ENCODE measurements around the gene FBXO10. TPM values are rescaled to one million over a fixed set of nuclear protein-coding genes. Genes with fewer than 3 reads are reported as not detected.

The FBXO10 gene
- total and polyA plus RNA-seq, 2 experiments from 2014 or later = 3.4 to 13.4 TPM

GRCh38 chr9:37476930-37477329 is 99.2 kb downstream of the FBXO10 start:
- Histone ChIP-seq H3K4me3 (no peak overlapping the region), H3K4me2 (no peak overlapping the region), H3K36me3 (ENCODE audit: insufficient read depth) (no peaks in the 10 kb centered on the region), H3K27me3 (ENCODE audit: insufficient read depth) (no peaks in the 10 kb centered on the region), H3K79me2 (replicated peaks; ENCODE audit: insufficient read depth) (no peaks in the 10 kb centered on the region), H3K9me2 (ENCODE audit: insufficient read depth) (0 out of 2 replicates have a peak, but pooled peaks cover 6% of the 10 kb centered on the region), H3K4me1 (ENCODE audit: insufficient read depth) (peaks cover under 1% of the 10 kb centered on the region; the same call in 1 of the 2 replicates), H2AFZ (no peak overlapping the region), H3F3A (replicated peaks; ENCODE audit: low read depth) (peaks cover 14% of the 10 kb centered on the region), H4K20me1 (replicated peaks; ENCODE audit: insufficient read depth) (no peaks in the 10 kb centered on the region), H3K27ac (ENCODE audit: low read depth) (no peak overlapping the region)
- Mint-ChIP-seq H3K27ac (no peak overlapping the region), H3K4me1 (peaks cover 16% of the 10 kb centered on the region), H3K9me3 (peaks cover 33% of the 10 kb centered on the region), H3K27me3 (ENCODE audit: insufficient read depth, low read depth, poor library complexity) (peaks cover 6% of the 10 kb centered on the region), H3K4me3 (no peak overlapping the region), H3K36me3 (ENCODE audit: low read depth) (peaks cover 23% of the 10 kb centered on the region; the same call in 2 of the 3 replicates)
- TF ChIP-seq ZNF114 (CRISPR knock-in tag; IDR thresholded peaks at IDR 0.05) (no peak), EZH2 (IDR thresholded peaks at IDR 0.05; ENCODE audit: low read depth, unreplicated experiment) (no peak), JUNB (IDR thresholded peaks at IDR 0.05; ENCODE audit: unreplicated experiment) (no peak), CREB1 (CRISPR knock-in tag; IDR thresholded peaks at IDR 0.05; ENCODE audit: low read depth) (no peak), ZNF462 (CRISPR knock-in tag; IDR thresholded peaks at IDR 0.05) (no peak), REST (IDR thresholded peaks at IDR 0.05; ENCODE audit: unreplicated experiment) (no peak), NANOG (IDR thresholded peaks at IDR 0.05; ENCODE audit: borderline replicate concordance) (no peak), ETS1 (IDR thresholded peaks at IDR 0.05) (no peak), STAT1 (IDR thresholded peaks at IDR 0.05; ENCODE audit: unreplicated experiment) (no peak), CTCF (conservative IDR thresholded peaks at IDR 0.05; ENCODE audit: low read depth in 2 of 2) (no peak), ZNF331 (CRISPR knock-in tag; IDR thresholded peaks at IDR 0.05; ENCODE audit: low read depth) (no peak), POLR2AphosphoS5 (IDR thresholded peaks at IDR 0.05; ENCODE audit: low read depth) (no peak)
- DNase-seq (ENCODE audit: low spot score) (no peak), ATAC-seq (no peak)

Data from GM23338 (cell line).